ENCODE measurements around the gene TAS2R19.

GRCh38 chr12:11039171-11039570 is 16.8 kb upstream of the TAS2R19 start:
- TF ChIP-seq CTCF (IDR thresholded peaks at IDR 0.05), result no peak
- no peak for TF ChIP-seq ESRRA (IDR thresholded peaks at IDR 0.05; ENCODE audit: borderline replicate concordance, low read length)
- no peak for TF ChIP-seq RARB (CRISPR knock-in tag; IDR thresholded peaks at IDR 0.05)
- TF ChIP-seq MAFK (IDR thresholded peaks at IDR 0.05; ENCODE audit: partially characterized antibody), result no peak
- no peak for TF ChIP-seq HMGXB4 (CRISPR knock-in tag; IDR thresholded peaks at IDR 0.05; ENCODE audit: borderline replicate concordance)
